ENCODE data around the gene NIPBL.

NIPBL gene

GRCh38 chr5:36875051-36875789 lies 1.3 kb upstream of the NIPBL start:
- no peak for TF ChIP-seq CTCF (IDR thresholded peaks at IDR 0.05; ENCODE audit: insufficient read depth, low read depth, low read length, missing control alignments)
- peak; percentile 61 for DNase-seq (ENCODE audit: low read depth)
- peak overlapping the region; percentile 83 for H3K4me3 ChIP-seq (ENCODE audit: low read length)

GRCh38 chr5:36875790-36876298 lies 725 bp upstream of the NIPBL start:
- peak; percentile 77 for DNase-seq (ENCODE audit: low read depth)
- peak; percentile 46 for TF ChIP-seq CTCF (IDR thresholded peaks at IDR 0.05; ENCODE audit: insufficient read depth, low read depth, low read length, missing control alignments)
- peak overlapping the region; percentile 83 for H3K4me3 ChIP-seq (ENCODE audit: low read length)

GRCh38 chr5:36876965-36877666 lies 547 bp downstream of the NIPBL start:
- TF ChIP-seq CTCF (IDR thresholded peaks at IDR 0.05; ENCODE audit: insufficient read depth, low read depth, low read length, missing control alignments): no peak
- DNase-seq (ENCODE audit: low read depth): peak; percentile 68
- H3K4me3 ChIP-seq (ENCODE audit: low read length): peak overlapping the region; percentile 83

GRCh38 chr5:36877667-36878391 lies 1.3 kb downstream of the NIPBL start:
- no peak for TF ChIP-seq CTCF (IDR thresholded peaks at IDR 0.05; ENCODE audit: insufficient read depth, low read depth, low read length, missing control alignments)
- DNase-seq (ENCODE audit: low read depth): peak; percentile 79
- H3K4me3 ChIP-seq (ENCODE audit: low read length): peak overlapping the region; percentile 83

- H3K4me3 ChIP-seq (ENCODE audit: low read length): peak overlapping the region; percentile 83
- peak; percentile 57 for DNase-seq (ENCODE audit: low read depth)
- no peak for TF ChIP-seq CTCF (IDR thresholded peaks at IDR 0.05; ENCODE audit: insufficient read depth, low read depth, low read length, missing control alignments)
These were observed 2.0 kb downstream of the NIPBL start for GRCh38 chr5:36878392-36879082.

GRCh38 chr5:36879274-36880033 lies 2.9 kb downstream of the NIPBL start:
- DNase-seq (ENCODE audit: low read depth): no peak
- TF ChIP-seq CTCF (IDR thresholded peaks at IDR 0.05; ENCODE audit: insufficient read depth, low read depth, low read length, missing control alignments): no peak
- H3K4me3 ChIP-seq (ENCODE audit: low read length): peak overlapping the region; percentile 83

Data from epithelial cell of esophagus (primary cell).